Naive thymus-derived CD4-positive, alpha-beta T cell (primary cell): ENCODE measurements around the gene MEGF11. TPM values are rescaled to one million over a fixed set of nuclear protein-coding genes. Genes with fewer than 3 reads are reported as not detected.

Experiments used
- ATAC-seq: fragments of 150-1000 bp; cut with Tn5 transposase; 2 replicates; pipeline ENCODE4 v1.10.0; 2021; ENCODE audit warnings: mild to moderate bottlenecking, moderate library complexity
- CTCF ChIA-PET: fragments of 350-600 bp; sonication (Branson Sonifier 250); formaldehyde crosslinking; loops from one replicate; lab custom pipeline; 2021; ENCODE audit warnings: antibody characterized with exemption; lab: Charles Lee
- POLR2A ChIA-PET: fragments of 350-600 bp; sonication (Branson Sonifier 250); formaldehyde crosslinking; loops from one replicate; lab custom pipeline; 2021; ENCODE audit warnings: antibody characterized with exemption, inconsistent platforms; lab: Charles Lee
- DNase-seq, 9 donors: peaks; one replicate each; pipeline versions ENCODE4 v3.0.0 to v3.0.0-alpha.2; 2020 to 2022; ENCODE audit warnings: mixed read lengths in 1 of 9
- H3K27ac ChIP-seq: one replicate; pipeline ENCODE4 v1.7.0; 2013; ENCODE audit warnings: mild to moderate bottlenecking, low read depth, low read length, moderate library complexity
- H3K27me3 ChIP-seq, 2 donors: one replicate each; pipeline ENCODE4 v1.7.0; 2013; ENCODE audit warnings: low read length in 2 of 2, mild to moderate bottlenecking in 2 of 2, moderate library complexity in 2 of 2; ENCODE audit not compliant: control insufficient read depth in 2 of 2, insufficient read depth in 2 of 2
- H3K36me3 ChIP-seq, 3 experiments: 1 replicate in 2 of 3; 2 replicates in 1 of 3; pipeline ENCODE4 v1.7.0; 2013; ENCODE audit warnings: low read length in 3 of 3, mild to moderate bottlenecking in 3 of 3, moderate library complexity in 1 of 3; ENCODE audit not compliant: insufficient read depth in 3 of 3, control insufficient read depth in 2 of 3
- H3K4me1 ChIP-seq, 2 donors: one replicate each; pipeline ENCODE4 v1.7.0; 2013; ENCODE audit warnings: low read length in 2 of 2, mild to moderate bottlenecking in 2 of 2, moderate library complexity in 1 of 2; ENCODE audit not compliant: control insufficient read depth in 2 of 2, insufficient read depth in 2 of 2
- H3K4me3 ChIP-seq: 2 replicates; pipeline ENCODE4 v1.7.0; 2013; ENCODE audit warnings: mild to moderate bottlenecking, low read length
- H3K9me3 ChIP-seq, 3 experiments: 1 replicate in 2 of 3; 2 replicates in 1 of 3; pipeline ENCODE4 v1.7.0; 2013; ENCODE audit warnings: low read length in 3 of 3; ENCODE audit not compliant: control insufficient read depth in 2 of 3
- H3K27ac Mint-ChIP-seq, 9 donors: one replicate each; pipeline ENCODE4 v1.8.0; 2020 to 2022; ENCODE audit warnings: mixed read lengths in 9 of 9, mild to moderate bottlenecking in 8 of 9, moderate library complexity in 5 of 9, inconsistent platforms in 2 of 9
- H3K27me3 Mint-ChIP-seq, 5 donors: one replicate each; pipeline ENCODE4 v1.8.0; 2021 to 2022; ENCODE audit warnings: mixed read lengths in 5 of 5, mild to moderate bottlenecking in 1 of 5
- H3K36me3 Mint-ChIP-seq, 5 donors: one replicate each; pipeline ENCODE4 v1.8.0; 2020 to 2022; ENCODE audit warnings: mixed read lengths in 5 of 5, mild to moderate bottlenecking in 3 of 5, inconsistent platforms in 1 of 5
- H3K4me1 Mint-ChIP-seq, 7 donors: one replicate each; pipeline ENCODE4 v1.8.0; 2020 to 2022; ENCODE audit warnings: mixed read lengths in 7 of 7, mild to moderate bottlenecking in 3 of 7, inconsistent platforms in 1 of 7
- H3K4me3 Mint-ChIP-seq, 10 donors: one replicate each; pipeline ENCODE4 v1.8.0; 2020 to 2022; ENCODE audit warnings: mild to moderate bottlenecking in 10 of 10, mixed read lengths in 10 of 10, moderate library complexity in 6 of 10, inconsistent platforms in 2 of 10
- H3K9me3 Mint-ChIP-seq, 11 donors: one replicate each; pipeline ENCODE4 v1.8.0; 2020 to 2022; ENCODE audit warnings: mixed read lengths in 11 of 11, mild to moderate bottlenecking in 4 of 11, inconsistent platforms in 1 of 11, moderate library complexity in 1 of 11
- intact Hi-C, 2 donors: fragments of 100-400 bp; cut with micrococcal nuclease; formaldehyde crosslinking; loops; one replicate each; pipeline ENCODE4 v1.15.1; 2023
- polyA plus RNA-seq, 2 donors: library from polyadenylated mRNA; unstranded; fragments of 300-500 nt; fragmentation: Illumina TruSeq; gene quantifications; one replicate each; pipeline ENCODE4 v1.2.3, GENCODE V29; 2021
- total RNA-seq, 6 experiments: library from RNA in 5 of 6; stranded (reverse) in 5 of 6; gene quantifications; 1 replicate in 5 of 6; 2 replicates in 1 of 6; pipeline ENCODE4 v1.2.3 and lab custom pipeline; 2021 to 2026

MEGF11 gene
- total and polyA plus RNA-seq, 7 experiments from 2014 or later, result 0.45 TPM; not detected in 6

DNA sequence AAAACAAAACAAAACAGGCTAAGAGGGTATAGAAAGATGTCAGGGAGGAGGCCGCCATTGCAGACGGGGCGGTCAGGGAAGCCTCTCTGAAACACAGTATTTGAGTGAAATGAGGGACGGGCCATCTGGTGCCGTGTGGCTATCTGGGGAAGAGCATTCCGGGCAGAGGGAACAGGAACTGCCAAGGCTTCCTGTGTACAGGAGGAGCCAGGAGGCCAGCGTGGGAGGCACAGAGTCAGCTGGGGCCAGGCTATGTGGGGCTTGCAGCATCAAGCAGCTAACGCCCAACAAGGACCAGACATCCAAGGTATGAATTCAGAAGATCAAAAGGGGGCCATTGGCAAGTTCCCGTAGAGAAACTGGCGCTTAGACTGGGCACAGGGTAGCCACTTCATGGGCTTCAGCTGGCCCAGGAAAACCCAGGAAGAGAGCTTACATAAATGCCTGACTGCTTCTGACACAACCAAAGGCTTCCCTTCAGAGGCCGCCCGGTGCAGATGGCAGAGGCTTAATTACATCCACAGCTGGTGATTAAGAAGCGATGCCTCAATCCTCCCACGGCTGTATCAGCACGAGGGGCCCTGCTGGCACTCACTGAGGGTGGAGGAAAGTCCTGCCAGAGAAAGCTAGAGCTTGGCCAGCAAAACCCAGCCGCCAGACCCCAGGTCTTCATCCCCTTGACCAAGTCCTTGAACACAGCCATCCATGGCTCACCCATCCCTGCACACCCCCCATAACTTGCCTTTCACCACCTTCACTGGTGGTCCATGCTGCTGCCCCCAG lies 144.9 kb downstream of the MEGF11 start:
- no peak for DNase-seq
- no peaks in the 10 kb centered on the region for H3K9me3 ChIP-seq
- H3K36me3 ChIP-seq, result no peaks in the 10 kb centered on the region
- no peak for ATAC-seq
- ChIA-PET CTCF (no interaction called here), POLR2A (no interaction called here)
- Mint-ChIP-seq H3K4me3 (no peak overlapping the region), H3K27me3 (peaks cover 6 to 33% (median 27%) of the 10 kb centered on the region in 5 donors), H3K9me3 (no peaks in the 10 kb centered on the region), H3K4me1 (peaks cover 0 to 4% (median 0%) of the 10 kb centered on the region in 7 donors), H3K36me3 (no peaks in the 10 kb centered on the region), H3K27ac (no peak overlapping the region)
- no peaks in the 10 kb centered on the region for H3K4me1 ChIP-seq
- no peak overlapping the region for H3K27ac ChIP-seq
- intact Hi-C loops, result no loop called here
- no peaks in the 10 kb centered on the region for H3K27me3 ChIP-seq
- no peak overlapping the region for H3K4me3 ChIP-seq

DNA sequence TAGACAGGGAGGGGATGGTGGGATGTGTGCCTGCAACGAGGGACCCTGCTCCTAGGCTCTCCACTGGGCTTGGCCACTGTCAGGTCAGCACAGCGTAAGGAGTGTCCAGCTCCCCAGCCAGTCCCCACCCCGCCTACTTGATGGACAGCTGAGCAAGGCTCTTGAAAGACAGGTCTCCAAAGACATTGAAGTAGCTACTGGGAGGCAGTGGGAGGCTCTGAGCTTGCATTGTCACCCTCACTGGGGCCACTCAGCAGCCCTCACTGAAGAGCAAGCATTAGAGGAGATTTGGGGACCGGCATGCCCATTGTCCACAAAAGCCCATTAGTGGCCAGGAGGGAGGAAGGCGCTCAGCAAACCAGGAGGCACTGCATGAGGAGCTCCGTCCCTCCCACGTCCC lies 146.5 kb downstream of the MEGF11 start:
- Mint-ChIP-seq H3K9me3 (no peaks in the 10 kb centered on the region), H3K27ac (no peak overlapping the region), H3K36me3 (no peaks in the 10 kb centered on the region), H3K4me3 (no peak overlapping the region), H3K4me1 (no peaks in the 10 kb centered on the region), H3K27me3 (peaks cover 6 to 37% (median 23%) of the 10 kb centered on the region in 5 donors)
- Histone ChIP-seq H3K4me3 (no peak overlapping the region), H3K36me3 (no peaks in the 10 kb centered on the region), H3K9me3 (no peaks in the 10 kb centered on the region), H3K27ac (no peak overlapping the region), H3K4me1 (no peaks in the 10 kb centered on the region), H3K27me3 (no peaks in the 10 kb centered on the region)
- intact Hi-C loops, result no loop called here
- ChIA-PET CTCF (no interaction called here), POLR2A (interaction anchor here (0.7 kb wide), 1 partner anchor 44 kb away, joined by 4 read pairs; no protein-coding TSS in a partner anchor)
- ATAC-seq, result no peak
- no peak for DNase-seq

DNA sequence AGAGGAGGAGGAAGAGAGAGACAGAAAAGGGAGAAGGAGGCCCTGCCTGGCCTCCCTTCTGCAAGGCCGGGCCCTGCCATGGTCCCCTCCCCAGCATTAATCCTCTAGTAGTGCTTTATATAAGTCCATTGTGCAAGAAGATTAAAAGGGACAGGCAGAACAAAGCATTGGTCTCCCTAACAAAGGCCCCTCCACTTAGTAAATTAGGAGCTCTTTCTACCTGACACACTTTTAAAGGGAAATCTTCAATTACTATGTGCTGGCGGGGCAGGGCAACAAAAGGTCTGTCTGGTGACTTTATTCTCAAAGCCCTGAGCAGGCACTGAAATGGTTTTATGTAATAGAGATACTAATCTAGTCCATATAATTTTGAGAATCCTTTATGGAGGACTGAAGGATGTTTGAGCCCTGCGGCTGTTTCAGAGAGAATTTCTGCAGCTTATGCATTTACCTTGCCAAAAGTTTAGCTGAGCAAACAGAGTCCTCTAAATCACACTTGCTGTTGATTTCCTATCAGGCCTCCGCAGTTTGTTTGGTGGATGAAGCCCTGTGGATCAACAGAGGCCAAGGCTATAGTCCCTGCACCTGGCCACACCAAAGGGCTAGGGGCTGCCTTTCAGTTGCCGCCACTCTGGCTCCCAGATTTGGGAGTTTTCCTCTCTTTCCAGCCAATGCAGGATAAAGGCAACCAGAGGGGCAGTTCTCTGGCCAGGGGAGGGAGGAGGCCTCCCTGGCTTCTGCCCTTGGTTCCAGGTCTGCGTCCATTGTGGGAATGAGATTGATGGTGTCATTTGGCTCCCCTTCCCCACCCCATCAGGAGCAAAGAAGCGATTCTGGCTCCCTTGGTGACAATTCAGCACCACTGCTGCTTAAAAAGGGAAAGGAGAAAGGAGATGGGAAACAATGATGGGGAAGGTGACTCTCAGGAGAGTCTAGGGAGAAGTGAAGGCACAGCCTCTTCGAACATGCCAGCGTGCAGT lies 148.0 kb downstream of the MEGF11 start:
- no peaks in the 10 kb centered on the region for H3K9me3 Mint-ChIP-seq
- ChIA-PET CTCF (no interaction called here), POLR2A (interaction anchor here (0.5 to 0.6 kb wide), 2 partner anchors 270 to 273 kb away, joined by 3 read pairs; no protein-coding TSS in a partner anchor)
- H3K36me3 ChIP-seq, result no peaks in the 10 kb centered on the region
- H3K4me1 Mint-ChIP-seq, result no peaks in the 10 kb centered on the region
- ATAC-seq (no peak), DNase-seq (no peak)
- no peaks in the 10 kb centered on the region for H3K27me3 ChIP-seq
- intact Hi-C loops, result no loop called here
- H3K27ac Mint-ChIP-seq, result no peak overlapping the region
- no peaks in the 10 kb centered on the region for H3K4me1 ChIP-seq
- H3K36me3 Mint-ChIP-seq, result no peaks in the 10 kb centered on the region
- H3K27ac ChIP-seq, result no peak overlapping the region
- H3K27me3 Mint-ChIP-seq, result peaks cover 6 to 37% (median 28%) of the 10 kb centered on the region in 5 donors
- H3K4me3 Mint-ChIP-seq, result no peak overlapping the region
- no peak overlapping the region for H3K4me3 ChIP-seq
- H3K9me3 ChIP-seq, result no peaks in the 10 kb centered on the region

DNA sequence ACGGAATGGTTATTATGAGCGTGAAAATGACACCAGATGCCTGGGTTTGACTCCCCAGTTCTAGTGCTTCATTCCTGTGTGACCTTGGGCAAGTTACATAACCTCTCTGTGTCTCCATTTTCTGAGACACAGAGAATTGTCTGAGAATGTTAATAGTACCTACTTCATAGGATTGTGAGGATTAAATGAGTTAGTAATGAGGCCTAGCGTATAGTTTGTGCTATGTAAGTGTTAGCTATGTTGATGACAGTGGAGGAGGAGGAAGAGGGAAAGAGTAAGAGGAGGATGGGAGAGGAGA lies 150.3 kb downstream of the MEGF11 start:
- no peaks in the 10 kb centered on the region for H3K9me3 ChIP-seq
- Mint-ChIP-seq H3K36me3 (no peaks in the 10 kb centered on the region), H3K27me3 (peaks cover 5 to 30% (median 19%) of the 10 kb centered on the region in 5 donors), H3K4me3 (no peak overlapping the region), H3K4me1 (no peaks in the 10 kb centered on the region), H3K27ac (no peak overlapping the region), H3K9me3 (no peaks in the 10 kb centered on the region)
- H3K4me3 ChIP-seq, result no peak overlapping the region
- DNase-seq (no peak), ATAC-seq (no peak)
- POLR2A ChIA-PET, result no interaction called here
- no peaks in the 10 kb centered on the region for H3K4me1 ChIP-seq
- CTCF ChIA-PET, result no interaction called here
- H3K27me3 ChIP-seq, result no peaks in the 10 kb centered on the region
- no peaks in the 10 kb centered on the region for H3K36me3 ChIP-seq
- H3K27ac ChIP-seq, result no peak overlapping the region
- intact Hi-C loops, result no loop called here

DNA sequence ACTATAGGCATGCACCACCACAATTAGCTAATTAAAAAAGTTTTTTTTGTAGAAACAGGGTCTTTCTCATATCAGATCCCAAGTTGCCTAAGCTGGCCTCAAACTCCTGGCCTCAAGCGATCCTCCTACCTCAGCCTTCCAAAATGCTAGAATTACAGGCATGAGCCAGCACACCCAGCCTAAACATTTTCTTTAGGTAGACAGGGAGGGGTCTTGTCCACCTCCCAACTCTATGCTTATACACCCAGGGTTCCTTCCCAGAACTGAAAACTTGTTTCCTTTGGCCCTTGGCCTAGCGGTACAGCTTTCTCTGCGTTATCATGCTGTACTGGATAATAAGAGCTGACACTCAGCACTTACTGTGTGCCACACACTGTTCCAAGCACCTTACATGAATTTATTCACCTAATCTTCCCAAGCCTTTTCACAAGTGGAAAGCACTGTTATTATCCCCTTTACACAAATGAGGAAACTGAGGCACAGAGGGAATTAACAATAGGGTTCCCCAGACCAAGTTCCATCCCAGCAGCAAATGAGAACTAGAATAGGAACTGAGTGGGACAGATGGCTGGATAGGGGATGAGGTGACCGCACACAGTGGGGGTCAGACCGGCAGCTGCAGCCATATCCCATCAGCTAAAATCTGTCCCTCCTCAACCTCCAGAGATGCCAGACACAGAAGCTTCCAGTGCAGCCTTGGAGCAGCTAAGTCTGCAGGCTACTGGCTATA lies 150.8 kb downstream of the MEGF11 start:
- no peak overlapping the region for H3K4me3 Mint-ChIP-seq
- CTCF ChIA-PET, result no interaction called here

DNA sequence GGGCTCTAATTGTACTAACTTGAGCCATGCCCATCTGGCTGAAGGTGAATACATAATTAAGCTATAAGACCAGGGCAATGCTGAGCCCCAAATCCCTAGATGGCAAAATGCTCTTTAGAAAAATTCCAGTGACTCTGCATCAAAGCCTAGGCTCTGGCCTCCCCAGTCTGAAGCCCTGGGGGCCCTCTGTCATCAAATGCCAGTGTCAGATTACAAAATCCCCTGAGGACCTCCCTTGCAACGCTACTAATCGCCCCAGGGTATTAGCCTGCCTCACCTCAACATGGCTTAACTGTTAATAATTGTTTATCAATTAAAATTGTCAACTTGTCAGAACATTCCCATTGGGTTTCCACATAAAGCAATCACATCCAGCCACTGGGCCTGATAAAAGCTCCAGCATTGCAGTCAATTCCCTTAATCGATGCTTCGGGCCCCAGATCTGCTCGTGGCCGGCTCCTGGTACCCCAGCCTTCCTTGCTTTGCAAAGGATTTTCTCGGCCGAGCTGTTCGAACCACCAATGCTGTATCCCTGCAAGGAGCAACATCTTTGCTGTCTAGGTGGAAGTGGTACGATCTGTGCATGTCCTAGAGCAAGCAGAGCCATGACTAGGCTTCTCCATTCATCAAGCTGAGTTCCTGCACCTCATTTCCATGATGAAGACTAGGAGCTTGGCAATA lies 151.7 kb downstream of the MEGF11 start:
- POLR2A ChIA-PET, result no interaction called here
- CTCF ChIA-PET, result no interaction called here
- DNase-seq (no peak), ATAC-seq (no peak)
- Mint-ChIP-seq H3K36me3 (no peaks in the 10 kb centered on the region), H3K27ac (no peak overlapping the region), H3K27me3 (peaks cover 0 to 26% (median 12%) of the 10 kb centered on the region in 5 donors), H3K4me3 (no peak overlapping the region), H3K9me3 (no peaks in the 10 kb centered on the region), H3K4me1 (no peaks in the 10 kb centered on the region)
- intact Hi-C loops, result no loop called here
- Histone ChIP-seq H3K27ac (no peak overlapping the region), H3K36me3 (no peaks in the 10 kb centered on the region), H3K4me1 (no peaks in the 10 kb centered on the region), H3K4me3 (no peak overlapping the region), H3K27me3 (no peaks in the 10 kb centered on the region), H3K9me3 (no peaks in the 10 kb centered on the region)

More for the DNA sequence above, 150.8 kb downstream of the MEGF11 start:
- Histone ChIP-seq H3K4me3 (no peak overlapping the region), H3K9me3 (no peaks in the 10 kb centered on the region), H3K27me3 (no peaks in the 10 kb centered on the region), H3K36me3 (no peaks in the 10 kb centered on the region), H3K27ac (no peak overlapping the region), H3K4me1 (no peaks in the 10 kb centered on the region)
- no peaks in the 10 kb centered on the region for H3K4me1 Mint-ChIP-seq
- POLR2A ChIA-PET, result no interaction called here
- no peaks in the 10 kb centered on the region for H3K9me3 Mint-ChIP-seq
- H3K36me3 Mint-ChIP-seq, result no peaks in the 10 kb centered on the region
- peaks cover 0 to 28% (median 16%) of the 10 kb centered on the region in 5 donors for H3K27me3 Mint-ChIP-seq
- DNase-seq (no peak), ATAC-seq (no peak)
- intact Hi-C loops, result no loop called here
- H3K27ac Mint-ChIP-seq, result no peak overlapping the region
